Stimulated activated naive B cell treated with anti-CD40 and anti-IgM and Interleukin-4, amounts not matched to agents 10 μg/mL and 1 μg/mL and 100 μg/mL, for 72 hours (primary cell): ENCODE data around the gene GPBP1.
A peak's percentile ranks its signal among the peaks of the same experiment; 100 is the strongest.
"Not testable (repeated sequence)": the region's sequence is repeated elsewhere in the genome, so short reads cannot be mapped to it uniquely, and the experiment has no call there.

ENCODE experiments used
- ATAC-seq, 2 donors: fragments of 150-1000 bp; cut with Tn5 transposase; replicated peaks; 2 replicates each; pipeline ENCODE4 v1.10.0; 2021; ENCODE audit warnings: moderate library complexity in 1 of 2
- DNase-seq: peaks from one replicate; pipeline ENCODE4 v3.0.0; 2021
- H3K27ac Mint-ChIP-seq: one replicate; pipeline ENCODE4 v1.8.0; 2022; ENCODE audit warnings: mild to moderate bottlenecking, mixed read lengths
- H3K27me3 Mint-ChIP-seq, 2 donors: one replicate each; pipeline ENCODE4 v1.8.0; 2022; ENCODE audit warnings: mixed read lengths in 2 of 2
- H3K36me3 Mint-ChIP-seq, 2 donors: one replicate each; pipeline ENCODE4 v1.8.0; 2022; ENCODE audit warnings: mixed read lengths in 2 of 2, mild to moderate bottlenecking in 1 of 2
- H3K4me1 Mint-ChIP-seq, 2 donors: one replicate each; pipeline ENCODE4 v1.8.0; 2022; ENCODE audit warnings: mixed read lengths in 2 of 2, mild to moderate bottlenecking in 1 of 2
- H3K4me3 Mint-ChIP-seq, 2 donors: one replicate each; pipeline ENCODE4 v1.8.0; 2022; ENCODE audit warnings: mild to moderate bottlenecking in 2 of 2, mixed read lengths in 2 of 2, moderate library complexity in 1 of 2
- H3K9me3 Mint-ChIP-seq, 2 donors: one replicate each; pipeline ENCODE4 v1.8.0; 2022; ENCODE audit warnings: mixed read lengths in 2 of 2, mild to moderate bottlenecking in 1 of 2

The GPBP1 gene

GRCh38 chr5:57298985-57299491 is 125.2 kb downstream of the GPBP1 start:
- Mint-ChIP-seq H3K4me3 (peak overlapping the region; percentile 75 to 80), H3K4me1 (peaks cover 8 to 13% of the 10 kb centered on the region in 2 donors), H3K36me3 (no peaks in the 10 kb centered on the region), H3K27me3 (no peaks in the 10 kb centered on the region), H3K9me3 (no peaks in the 10 kb centered on the region), H3K27ac (peak overlapping the region; percentile 60)
- peak; percentile 64 to 65 for ATAC-seq
- DNase-seq = peak; percentile 17

DNA sequence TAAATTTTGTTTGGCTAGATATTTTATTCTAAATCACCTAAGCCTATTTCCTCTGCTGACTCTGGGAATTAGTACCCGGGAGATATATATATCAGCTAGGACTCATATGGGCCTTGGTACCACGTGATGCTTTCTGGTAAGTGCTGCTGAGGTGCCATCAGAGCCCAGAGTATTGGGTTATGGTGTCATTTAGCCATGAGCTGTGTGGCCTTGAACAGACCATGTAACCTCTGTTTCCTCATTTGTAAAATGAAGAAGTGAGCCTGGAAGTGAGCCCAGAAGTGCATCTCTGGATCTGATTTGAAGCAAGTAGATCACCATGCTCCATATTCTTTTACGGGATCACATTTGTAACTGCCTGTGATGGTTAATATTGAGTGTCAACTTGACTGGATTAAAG is 126.1 kb downstream of the GPBP1 start:
- ATAC-seq = peak in 1 of 2 donors; percentile 31
- Mint-ChIP-seq H3K36me3 (no peaks in the 10 kb centered on the region), H3K4me1 (peaks cover 8 to 13% of the 10 kb centered on the region in 2 donors), H3K9me3 (no peaks in the 10 kb centered on the region), H3K4me3 (no peak overlapping the region), H3K27me3 (no peaks in the 10 kb centered on the region), H3K27ac (no peak overlapping the region)
- no peak for DNase-seq

- DNase-seq = no peak
Measured at GRCh38 chr5:57302164-57302563, 128.3 kb downstream of the GPBP1 start.

GRCh38 chr5:57302643-57303042 is 128.8 kb downstream of the GPBP1 start:
- Mint-ChIP-seq H3K27ac (no peak overlapping the region), H3K27me3 (no peaks in the 10 kb centered on the region), H3K36me3 (peaks cover 2 to 5% of the 10 kb centered on the region in 2 donors), H3K4me3 (no peak overlapping the region), H3K9me3 (peaks cover 7 to 11% of the 10 kb centered on the region in 2 donors), H3K4me1 (peaks cover 8 to 13% of the 10 kb centered on the region in 2 donors)
- DNase-seq = no peak
- ATAC-seq = peak in 1 of 2 donors; percentile 36

More at GRCh38 chr5:57302164-57302563, 128.3 kb downstream of the GPBP1 start:
- no peak overlapping the region for H3K27ac Mint-ChIP-seq
- H3K4me3 Mint-ChIP-seq = no peak overlapping the region
- H3K36me3 Mint-ChIP-seq = peaks cover 2 to 5% of the 10 kb centered on the region in 2 donors
- H3K9me3 Mint-ChIP-seq = peaks cover 7 to 11% of the 10 kb centered on the region in 2 donors
- ATAC-seq = peak; percentile 46 to 48
- no peaks in the 10 kb centered on the region for H3K27me3 Mint-ChIP-seq
- H3K4me1 Mint-ChIP-seq = peaks cover 8 to 13% of the 10 kb centered on the region in 2 donors

- ATAC-seq = no peak
- peaks cover 5 to 8% of the 10 kb centered on the region in 2 donors for H3K4me1 Mint-ChIP-seq
- DNase-seq = no peak
- H3K27ac Mint-ChIP-seq = no peak overlapping the region
- H3K9me3 Mint-ChIP-seq = peaks cover 12 to 18% of the 10 kb centered on the region in 2 donors
- peaks cover 2 to 13% of the 10 kb centered on the region in 2 donors for H3K36me3 Mint-ChIP-seq
- peaks cover 0 to 5% of the 10 kb centered on the region in 2 donors for H3K27me3 Mint-ChIP-seq
- H3K4me3 Mint-ChIP-seq = no peak overlapping the region
Measured at GRCh38 chr5:57303985-57304384, 130.1 kb downstream of the GPBP1 start.

- DNase-seq (no peak), ATAC-seq (no peak)
- H3K36me3 Mint-ChIP-seq = peaks cover 2 to 13% of the 10 kb centered on the region in 2 donors
- H3K27ac Mint-ChIP-seq = no peak overlapping the region
- H3K4me1 Mint-ChIP-seq = peaks cover 0 to 1% of the 10 kb centered on the region in 2 donors
- H3K27me3 Mint-ChIP-seq = peaks cover 0 to 5% of the 10 kb centered on the region in 2 donors
- H3K9me3 Mint-ChIP-seq = peaks cover 15 to 18% of the 10 kb centered on the region in 2 donors
- H3K4me3 Mint-ChIP-seq = no peak overlapping the region
Measured at GRCh38 chr5:57304931-57305330, 131.1 kb downstream of the GPBP1 start.

DNA sequence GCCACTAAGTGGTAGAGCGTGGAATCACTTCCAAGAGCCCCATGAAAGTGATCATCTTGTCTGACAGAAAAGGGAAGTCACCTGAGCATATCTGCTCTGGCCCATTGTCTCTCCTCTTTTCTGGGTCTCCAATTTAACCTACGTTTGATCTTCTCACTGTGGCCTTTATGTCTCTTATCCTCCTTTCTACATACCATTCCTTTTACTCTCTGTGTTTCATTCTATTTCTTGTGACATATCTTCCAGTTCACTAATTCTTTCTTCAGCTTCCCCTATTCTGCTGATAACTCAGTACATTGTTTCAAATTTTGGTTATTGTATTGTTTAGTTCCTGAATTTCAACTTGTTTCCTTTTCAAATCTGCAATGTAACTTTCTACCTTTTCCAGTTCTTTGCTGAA is 132.5 kb downstream of the GPBP1 start:
- H3K4me3 Mint-ChIP-seq = no peak overlapping the region
- H3K27me3 Mint-ChIP-seq = peaks cover 0 to 5% of the 10 kb centered on the region in 2 donors
- H3K9me3 Mint-ChIP-seq = peaks cover 15 to 18% of the 10 kb centered on the region in 2 donors
- DNase-seq (no peak), ATAC-seq (no peak)
- H3K27ac Mint-ChIP-seq = no peak overlapping the region
- H3K36me3 Mint-ChIP-seq = peaks cover 2 to 13% of the 10 kb centered on the region in 2 donors
- peaks cover 0 to 1% of the 10 kb centered on the region in 2 donors for H3K4me1 Mint-ChIP-seq

GRCh38 chr5:57307516-57307915 is 133.7 kb downstream of the GPBP1 start:
- no peak for DNase-seq
- H3K27me3 Mint-ChIP-seq = peaks cover 0 to 5% of the 10 kb centered on the region in 2 donors

GRCh38 chr5:57309022-57309421 is 135.2 kb downstream of the GPBP1 start:
- not testable (repeated sequence) for ATAC-seq, H3K27me3 Mint-ChIP-seq, H3K27ac Mint-ChIP-seq, H3K4me1 Mint-ChIP-seq, H3K4me3 Mint-ChIP-seq, DNase-seq
- Mint-ChIP-seq H3K9me3 (peaks cover 15 to 18% of the 10 kb centered on the region in 2 donors), H3K36me3 (peaks cover 2 to 13% of the 10 kb centered on the region in 2 donors)

More at GRCh38 chr5:57307516-57307915, 133.7 kb downstream of the GPBP1 start:
- H3K36me3 Mint-ChIP-seq = peaks cover 2 to 13% of the 10 kb centered on the region in 2 donors
- H3K4me3 Mint-ChIP-seq = no peak overlapping the region
- peaks cover 15 to 18% of the 10 kb centered on the region in 2 donors for H3K9me3 Mint-ChIP-seq
- no peak for ATAC-seq
- H3K4me1 Mint-ChIP-seq = no peaks in the 10 kb centered on the region
- no peak overlapping the region for H3K27ac Mint-ChIP-seq

GRCh38 chr5:57311251-57311650 is 137.4 kb downstream of the GPBP1 start:
- H3K36me3 Mint-ChIP-seq = peaks cover 2 to 13% of the 10 kb centered on the region in 2 donors
- H3K27ac Mint-ChIP-seq = no peak overlapping the region
- ATAC-seq = no peak
- no peak overlapping the region for H3K4me3 Mint-ChIP-seq
- H3K9me3 Mint-ChIP-seq = peaks cover 13 to 15% of the 10 kb centered on the region in 2 donors
- peaks cover 0 to 5% of the 10 kb centered on the region in 2 donors for H3K27me3 Mint-ChIP-seq
- H3K4me1 Mint-ChIP-seq = peaks cover 0 to 2% of the 10 kb centered on the region in 2 donors
- DNase-seq = no peak

DNA sequence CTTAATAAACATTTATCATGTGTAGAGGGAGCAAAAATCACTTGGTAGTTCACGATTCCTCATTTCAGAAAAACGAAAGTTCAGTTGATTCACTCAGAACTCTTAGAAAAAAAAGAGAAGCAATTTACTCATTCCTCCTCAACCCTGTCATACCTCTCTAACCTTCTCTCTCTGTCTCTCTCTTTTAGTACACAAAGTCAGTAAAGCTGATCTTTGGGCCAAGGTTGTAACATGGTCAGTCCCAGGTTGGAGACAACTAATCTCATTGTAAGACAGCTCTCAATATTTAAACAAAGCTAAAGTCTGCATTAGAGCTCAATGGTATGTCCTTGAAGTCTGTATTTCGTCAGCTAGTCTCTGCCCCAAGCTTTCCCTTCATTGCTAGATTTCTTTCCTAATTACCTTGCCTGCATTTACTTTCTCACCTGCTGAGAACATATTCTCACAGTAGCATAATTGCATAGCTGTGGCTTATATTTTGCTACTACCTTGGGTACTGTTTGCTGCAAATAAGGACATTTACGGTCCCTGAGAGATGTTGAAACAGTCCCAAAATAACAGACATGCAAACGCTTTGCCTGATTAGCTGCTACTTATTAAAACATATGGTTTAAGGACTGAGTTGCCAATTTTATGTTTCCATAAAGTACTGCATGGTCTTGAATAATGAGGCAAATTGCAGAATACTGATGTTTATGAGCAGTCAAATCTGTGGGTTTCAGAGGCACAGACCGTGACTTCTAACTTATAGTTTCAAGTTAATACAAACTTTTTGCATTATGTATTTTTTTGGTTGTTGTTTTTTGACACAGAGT is 138.3 kb downstream of the GPBP1 start:
- Mint-ChIP-seq H3K27me3 (peaks cover 0 to 5% of the 10 kb centered on the region in 2 donors), H3K4me1 (peaks cover 0 to 2% of the 10 kb centered on the region in 2 donors), H3K36me3 (peaks cover 0 to 8% of the 10 kb centered on the region in 2 donors), H3K4me3 (no peak overlapping the region), H3K9me3 (peaks cover 7 to 8% of the 10 kb centered on the region in 2 donors), H3K27ac (no peak overlapping the region)
- no peak for DNase-seq
- ATAC-seq = peak in 1 of 2 donors; percentile 19

- peaks cover 0 to 2% of the 10 kb centered on the region in 2 donors for H3K4me1 Mint-ChIP-seq
- DNase-seq (no peak), ATAC-seq (no peak)
- H3K36me3 Mint-ChIP-seq = peaks cover 0 to 2% of the 10 kb centered on the region in 2 donors
- peaks cover 0 to under 1% of the 10 kb centered on the region in 2 donors for H3K27me3 Mint-ChIP-seq
- H3K27ac Mint-ChIP-seq = no peak overlapping the region
- peaks cover 2 to 4% of the 10 kb centered on the region in 2 donors for H3K9me3 Mint-ChIP-seq
- H3K4me3 Mint-ChIP-seq = no peak overlapping the region
Measured at GRCh38 chr5:57313716-57314115, 139.9 kb downstream of the GPBP1 start.
